Right cardiac atrium (tissue), 5 donors: Measurements from ENCODE around the gene AJM1. TPM values are rescaled to one million over a fixed set of nuclear protein-coding genes. Genes with fewer than 3 reads are reported as not detected.

Source experiments
- ATAC-seq, 2 donors: fragments of 200-7000 bp; cut with Tn5 transposase; one replicate each; pipeline versions ENCODE4 v1.8.0 to v1.9.1; 2020; ENCODE audit warnings: moderate library complexity in 2 of 2, mild to moderate bottlenecking in 1 of 2
- DNase-seq, 3 donors: peaks; one replicate each; pipeline ENCODE4 v3.0.0-alpha.2; 2020
- H3K27ac ChIP-seq: one replicate; pipeline ENCODE4 v1.5.1; 2013; ENCODE audit warnings: mild to moderate bottlenecking, low read length, control low read depth, moderate library complexity
- H3K27me3 ChIP-seq: one replicate; pipeline ENCODE4 v1.6.1; 2013; ENCODE audit not compliant: control insufficient read depth, insufficient read depth
- H3K4me1 ChIP-seq: one replicate; pipeline ENCODE4 v1.6.1; 2013; ENCODE audit warnings: low read length; ENCODE audit not compliant: control insufficient read depth, insufficient read depth
- H3K4me3 ChIP-seq: one replicate; pipeline ENCODE4 v1.5.1; 2013; ENCODE audit warnings: low read length, control low read depth
- H3K9me3 ChIP-seq: one replicate; pipeline ENCODE4 v1.6.1; 2013; ENCODE audit warnings: low read length; ENCODE audit not compliant: control insufficient read depth
- WGBS: extraction: QIAGEN DNeasy Blood & Tissue Kit; methylation state at CpG from one replicate; pipeline ENCODE4 v1.1.7; 2013; 5-methylcytosine and 5-hydroxymethylcytosine counted together
- intact Hi-C, 4 donors: fragments of 100-400 bp; cut with DNase I; formaldehyde crosslinking; loops; one replicate each; pipeline versions ENCODE4 v1.11.0 to v1.14.0; 2022 to 2023
- microRNA-seq, 2 donors: library from miRNA; unstranded; fragments of <30 nt; microRNA quantifications; one replicate each; pipeline ENCODE4 v1.2.0, GENCODE V29; 2020 to 2021
- polyA plus RNA-seq: library from polyadenylated mRNA; stranded (reverse); fragments of 200-250 nt; gene quantifications from one replicate; pipeline ENCODE4 v1.2.3, GENCODE V29; 2013
- total RNA-seq, 4 donors: library from RNA; stranded (reverse); fragmentation: NEBNext Ultra II Directional; extraction: Animal tissue kit (Norgen Biotek cat#: 25700); gene quantifications; one replicate each; pipeline ENCODE4 v1.2.1, GENCODE V29; 2021
- donor health status: healthy with polysubstance abuse.
- donor health status: DM: no; HTN: yes; CAD: no.
- donor health status: DM: no; HTN: no; CAD: no.
- donor health status: DM: no; HTN: yes; CAD: no; lungs with severe emphysema.
- donor health status: DM: yes; HTN: yes; CAD: no.

The AJM1 gene
- total and polyA plus RNA-seq, 5 donors: 4.3 to 11.5 (median 6.3) TPM

DNA sequence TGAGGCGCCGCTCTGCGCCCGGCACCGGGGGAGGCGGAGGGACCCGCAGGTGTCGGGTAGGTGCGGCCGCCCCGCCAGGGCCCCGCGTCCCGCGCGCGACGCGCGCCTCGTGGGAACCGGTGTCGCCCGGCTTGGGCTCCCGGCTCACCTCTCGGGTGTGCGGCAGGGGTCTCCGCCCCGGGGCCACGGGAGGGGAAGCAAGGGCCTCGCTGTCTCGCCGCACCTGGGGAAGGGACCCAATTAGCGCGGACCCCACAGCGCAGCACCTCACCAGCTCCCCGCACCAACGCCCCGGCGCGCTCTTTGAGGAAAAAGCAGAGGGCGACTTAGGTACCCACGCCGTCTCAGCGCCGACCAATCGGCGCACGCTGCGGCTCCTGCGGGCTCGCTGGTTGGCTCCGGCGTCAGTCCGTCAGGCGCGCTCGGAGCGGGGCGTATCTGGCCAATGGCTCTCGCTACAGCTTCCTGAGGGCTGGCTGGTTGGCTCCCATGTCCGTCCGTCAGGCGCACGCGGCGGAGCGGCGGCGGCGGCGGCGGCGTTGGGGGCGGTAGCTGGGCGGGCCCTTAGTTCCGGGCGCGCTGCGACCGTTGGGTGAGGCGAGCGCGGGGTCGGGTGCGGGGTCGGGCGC is 43.8 kb downstream of the AJM1 start, which contains the start of gene TRAF2:
TSS of gene TRAF2 (plus strand) at position 567 of the 629 bp plus-strand sequence. CDS start 12,225 bp downstream, outside the sequence.
- DNase-seq: peak; percentile 98 to 99 (median 99)
- Histone ChIP-seq H3K4me3 (peak within 1 kb of the TSS; percentile 91), H3K27me3 (no peaks in the 10 kb centered on the region), H3K9me3 (no peaks in the 10 kb centered on the region), H3K4me1 (no peaks in the 10 kb centered on the region), H3K27ac (peak within 1 kb of the TSS; percentile 68)
- ATAC-seq: peak; percentile 99
- intact Hi-C loops: no loop called here
- under 1% methylated on average over 88 of the region's 88 CpGs for WGBS

DNA sequence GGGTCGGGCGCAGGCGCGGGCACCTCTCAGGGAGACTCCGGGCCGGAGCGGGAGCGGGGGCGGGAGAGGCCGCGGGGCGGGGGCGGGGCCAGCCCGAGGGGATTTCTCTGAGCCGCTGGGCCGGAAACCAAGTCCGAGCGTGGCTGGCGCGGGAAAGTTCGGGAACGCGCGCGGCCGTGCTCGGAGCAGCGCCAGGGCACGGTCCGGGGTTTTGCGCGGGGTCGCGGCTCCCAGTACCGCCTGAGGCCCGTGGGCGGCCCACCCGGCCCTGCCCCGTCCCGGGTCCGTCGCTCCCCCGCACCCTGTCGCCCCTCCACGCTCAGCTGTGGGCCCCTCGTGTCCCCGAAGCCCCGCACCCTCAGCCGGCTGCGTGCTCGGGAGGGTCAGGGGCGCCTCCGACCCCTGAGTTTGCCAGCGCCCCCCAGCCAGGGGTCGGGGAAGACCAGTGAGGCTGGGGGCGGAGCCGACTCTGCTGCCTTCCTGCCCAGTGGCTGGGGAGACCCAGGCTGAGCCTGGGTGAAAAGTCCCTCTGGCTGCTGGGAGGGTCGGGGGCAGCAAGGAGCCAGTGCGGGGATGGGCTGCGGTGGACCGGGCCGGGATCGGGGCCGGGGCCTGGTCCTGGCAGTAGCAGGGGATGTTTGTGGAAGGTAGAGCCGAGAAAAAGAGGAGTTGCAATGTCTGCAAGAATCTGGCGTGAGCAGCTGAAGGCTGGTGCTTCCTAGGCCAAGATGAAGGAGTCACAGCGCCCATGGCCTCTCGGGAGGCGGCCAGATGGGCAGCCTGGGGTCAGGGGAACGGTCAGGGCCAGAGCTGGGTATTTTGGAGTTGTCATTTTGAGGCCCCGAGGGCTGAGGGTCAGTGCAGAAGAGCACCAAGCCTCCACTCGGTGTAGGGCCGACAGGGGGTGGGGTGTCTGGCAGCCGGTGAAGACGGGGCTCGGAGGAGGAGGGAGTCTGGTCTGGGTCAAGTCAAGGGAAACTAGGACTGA is 44.6 kb downstream of the AJM1 start:
- no peaks in the 10 kb centered on the region for H3K4me1 ChIP-seq
- DNase-seq: peak in 2 of 3 donors; percentile 69
- H3K27me3 ChIP-seq: no peaks in the 10 kb centered on the region
- H3K9me3 ChIP-seq: no peaks in the 10 kb centered on the region
- H3K4me3 ChIP-seq: peak overlapping the region; percentile 91
- intact Hi-C loops: no loop called here
- 1% methylated on average over 74 of the region's 76 CpGs for WGBS
- peak; percentile 15 to 29 for ATAC-seq
- H3K27ac ChIP-seq: peak overlapping the region; percentile 68

DNA sequence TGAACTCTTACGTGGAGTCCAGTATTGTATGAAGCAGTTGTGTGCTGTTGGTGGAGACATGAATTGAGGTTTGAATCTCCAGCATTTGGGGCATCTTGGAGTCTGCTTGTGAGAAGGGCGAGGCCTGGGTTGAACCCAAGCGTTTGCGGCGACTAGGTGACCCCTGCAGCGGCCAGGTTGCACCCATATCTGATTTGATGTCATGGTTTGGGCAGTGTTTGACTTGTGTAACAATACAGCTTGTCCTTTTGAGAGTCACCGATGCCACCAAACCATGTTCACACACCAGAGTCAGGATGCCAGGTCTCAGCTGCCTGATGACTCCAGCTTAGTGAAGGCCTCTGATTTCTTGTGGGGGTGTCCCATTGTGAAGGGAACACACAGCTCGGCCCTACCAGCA is 46.2 kb downstream of the AJM1 start:
- no peaks in the 10 kb centered on the region for H3K4me1 ChIP-seq
- no peaks in the 10 kb centered on the region for H3K27me3 ChIP-seq
- WGBS: 90% methylated on average over 8 of the region's 8 CpGs
- intact Hi-C loops: no loop called here
- H3K4me3 ChIP-seq: no peak overlapping the region
- no peak for ATAC-seq
- no peaks in the 10 kb centered on the region for H3K9me3 ChIP-seq
- peak in 1 of 3 donors; percentile 7 for DNase-seq
- H3K27ac ChIP-seq: no peak overlapping the region

DNA sequence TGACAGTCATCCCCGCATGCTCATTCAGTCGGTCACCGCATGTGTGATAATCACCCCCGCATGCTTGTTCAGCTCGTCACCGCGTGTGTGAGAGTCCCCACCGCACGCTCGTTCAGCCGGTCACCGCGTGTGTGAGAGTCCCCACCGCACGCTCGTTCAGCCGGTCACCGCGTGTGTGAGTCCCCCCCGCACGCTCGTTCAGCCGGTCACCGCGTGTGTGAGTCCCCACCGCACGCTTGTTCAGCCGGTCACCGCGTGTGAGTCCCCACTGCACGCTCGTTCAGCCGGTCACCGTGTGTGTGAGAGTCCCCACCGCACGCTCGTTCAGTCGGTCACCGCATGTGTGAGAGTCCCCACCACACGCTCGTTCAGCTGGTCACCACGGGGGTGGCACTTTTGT is 47.6 kb downstream of the AJM1 start:
- no peak for ATAC-seq
- intact Hi-C loops: no loop called here
- H3K4me3 ChIP-seq: no peak overlapping the region

DNA sequence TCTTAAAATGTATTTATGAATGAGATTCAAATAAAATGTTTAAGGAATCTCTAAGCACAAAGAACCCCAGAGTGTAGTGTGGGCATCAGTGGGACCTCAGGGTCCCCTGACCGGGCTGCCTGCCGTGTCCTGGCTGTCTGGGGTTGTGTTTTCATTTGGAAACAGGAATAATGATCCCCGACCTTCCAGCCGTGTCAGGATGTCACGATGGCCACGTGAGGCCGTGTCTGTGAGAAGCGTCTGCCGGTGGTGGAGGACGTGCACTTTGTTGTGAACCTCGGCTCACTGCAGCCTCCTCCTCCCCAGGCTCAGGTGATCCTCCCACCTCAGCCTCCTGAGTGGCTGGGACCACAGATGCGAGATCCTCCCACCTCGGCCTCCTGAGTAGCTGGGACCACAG is 48.4 kb downstream of the AJM1 start:
- DNase-seq (peak in 1 of 3 donors; percentile 32), ATAC-seq (no peak)
- 82% methylated on average over 13 of the region's 13 CpGs for WGBS
- Histone ChIP-seq H3K4me1 (no peaks in the 10 kb centered on the region), H3K27me3 (no peaks in the 10 kb centered on the region), H3K27ac (no peak overlapping the region), H3K9me3 (no peaks in the 10 kb centered on the region), H3K4me3 (no peak overlapping the region)
- intact Hi-C loops: no loop called here

More for the DNA sequence above, 47.6 kb downstream of the AJM1 start:
- 94% methylated on average over 42 of the region's 42 CpGs for WGBS
- Histone ChIP-seq H3K9me3 (no peaks in the 10 kb centered on the region), H3K27ac (no peak overlapping the region), H3K4me1 (no peaks in the 10 kb centered on the region), H3K27me3 (no peaks in the 10 kb centered on the region)
- DNase-seq: peak in 1 of 3 donors; percentile 35

Small RNA genes lying within 50 kb of the gene (microRNA-seq; reads per million reads assigned to microRNA genes)
- gene MIR4292 (0 reads per million in 2 donors), gene MIR4479 (0 to 0.42 reads per million in 2 donors)

Other genes starting within 250 kb of the AJM1 start
- 100 to 1,000 TPM in 1 of 4 donors, 10 to 100 TPM in 3; 73.3 to 148 (median 83.0) TPM for gene EGFL7, start 179.6 kb upstream of the AJM1 start, total RNA-seq
- gene EGFL7, start 179.6 kb upstream of the AJM1 start, polyA plus RNA-seq: 113 TPM
- gene AGPAT2, start 155.0 kb upstream of the AJM1 start, total RNA-seq: 10 to 100 TPM; 63.0 to 92.0 (median 70.2) TPM
- gene AGPAT2, start 155.0 kb upstream of the AJM1 start, polyA plus RNA-seq: 149 TPM
- 10 to 100 TPM; 34.2 to 40.8 (median 36.4) TPM for gene DIPK1B, start 129.9 kb upstream of the AJM1 start, total RNA-seq
- 42.7 TPM for gene DIPK1B, start 129.9 kb upstream of the AJM1 start, polyA plus RNA-seq
- 10 to 100 TPM in 1 of 4 donors, 1 to 10 TPM in 3; 4.5 to 14.1 (median 7.7) TPM for gene LCN10, start 99.5 kb upstream of the AJM1 start, total RNA-seq
- 14.7 TPM for gene LCN10, start 99.5 kb upstream of the AJM1 start, polyA plus RNA-seq
- 10 to 100 TPM in 3 of 4 donors, 1 to 10 TPM in 1; 8.3 to 22.8 (median 16.9) TPM for gene LCN6, start 94.0 kb upstream of the AJM1 start, total RNA-seq
- gene LCN6, start 94.0 kb upstream of the AJM1 start, polyA plus RNA-seq: 41.0 TPM
- not detected for gene LCN8, start 84.2 kb upstream of the AJM1 start, total RNA-seq
- not detected for gene LCN8, start 84.2 kb upstream of the AJM1 start, polyA plus RNA-seq
- gene LCN15, start 78.0 kb upstream of the AJM1 start, total RNA-seq: 1 to 10 TPM in 2 of 4 donors, under 1 TPM in 2; 0.32 to 1.3 (median 0.87) TPM
- gene LCN15, start 78.0 kb upstream of the AJM1 start, polyA plus RNA-seq: 2.1 TPM
- 100 to 1,000 TPM in 2 of 4 donors, 10 to 100 TPM in 2; 73.6 to 115 (median 100) TPM for gene TMEM141, start 51.1 kb upstream of the AJM1 start, total RNA-seq
- gene TMEM141, start 51.1 kb upstream of the AJM1 start, polyA plus RNA-seq: 158 TPM
- gene CCDC183, start 46.1 kb upstream of the AJM1 start, total RNA-seq: 1 to 10 TPM; 2.0 to 5.0 (median 2.6) TPM
- gene CCDC183, start 46.1 kb upstream of the AJM1 start, polyA plus RNA-seq: 3.8 TPM
- gene RABL6, start 34.5 kb upstream of the AJM1 start, total RNA-seq: 10 to 100 TPM; 67.3 to 73.6 (median 71.6) TPM
- gene RABL6, start 34.5 kb upstream of the AJM1 start, polyA plus RNA-seq: 87.2 TPM
- gene PHPT1, start 6.9 kb downstream of the AJM1 start, total RNA-seq: 100 to 1,000 TPM; 176 to 227 (median 203) TPM
- gene PHPT1, start 6.9 kb downstream of the AJM1 start, polyA plus RNA-seq: 329 TPM
- gene MAMDC4, start 9.9 kb downstream of the AJM1 start, total RNA-seq: 10 to 100 TPM in 1 of 4 donors, 1 to 10 TPM in 3; 3.0 to 10.8 (median 5.8) TPM
- 5.2 TPM for gene MAMDC4, start 9.9 kb downstream of the AJM1 start, polyA plus RNA-seq
- 100 to 1,000 TPM; 279 to 331 (median 301) TPM for gene EDF1, start 23.8 kb downstream of the AJM1 start, total RNA-seq
- gene EDF1, start 23.8 kb downstream of the AJM1 start, polyA plus RNA-seq: 417 TPM
- gene TRAF2, start 44.0 kb downstream of the AJM1 start, total RNA-seq: 10 to 100 TPM in 1 of 4 donors, 1 to 10 TPM in 3; 6.1 to 10.2 (median 8.6) TPM
- 6.7 TPM for gene TRAF2, start 44.0 kb downstream of the AJM1 start, polyA plus RNA-seq
- gene FBXW5, start 102.3 kb downstream of the AJM1 start, total RNA-seq: 100 to 1,000 TPM; 108 to 139 (median 120) TPM
- 150 TPM for gene FBXW5, start 102.3 kb downstream of the AJM1 start, polyA plus RNA-seq
- gene C8G, start 102.8 kb downstream of the AJM1 start, total RNA-seq: 1 to 10 TPM; 1.0 to 1.8 (median 1.4) TPM
- 1.4 TPM for gene C8G, start 102.8 kb downstream of the AJM1 start, polyA plus RNA-seq
- gene LCN12, start 109.8 kb downstream of the AJM1 start, total RNA-seq: 10 to 100 TPM in 3 of 4 donors, 1 to 10 TPM in 1; 9.8 to 21.2 (median 13.1) TPM
- gene LCN12, start 109.8 kb downstream of the AJM1 start, polyA plus RNA-seq: 7.0 TPM
- gene PTGDS, start 135.0 kb downstream of the AJM1 start, total RNA-seq: 1,000 to 10,000 TPM; 3,127 to 5,556 (median 4,402) TPM
- 6,981 TPM for gene PTGDS, start 135.0 kb downstream of the AJM1 start, polyA plus RNA-seq
- 10 to 100 TPM in 2 of 4 donors, 1 to 10 TPM in 2; 4.3 to 16.7 (median 9.7) TPM for gene LCNL1, start 140.5 kb downstream of the AJM1 start, total RNA-seq
- gene LCNL1, start 140.5 kb downstream of the AJM1 start, polyA plus RNA-seq: 2.4 TPM
- gene PAXX, start 149.9 kb downstream of the AJM1 start, total RNA-seq: 10 to 100 TPM; 24.8 to 30.4 (median 27.6) TPM
- 44.5 TPM for gene PAXX, start 149.9 kb downstream of the AJM1 start, polyA plus RNA-seq
- gene CLIC3, start 154.1 kb downstream of the AJM1 start, total RNA-seq: 1 to 10 TPM; 2.8 to 6.2 (median 4.8) TPM
- gene CLIC3, start 154.1 kb downstream of the AJM1 start, polyA plus RNA-seq: 6.2 TPM
- gene ABCA2, start 185.8 kb downstream of the AJM1 start, total RNA-seq: 10 to 100 TPM; 32.2 to 42.4 (median 39.3) TPM
- 40.4 TPM for gene ABCA2, start 185.8 kb downstream of the AJM1 start, polyA plus RNA-seq
- gene FUT7, start 189.6 kb downstream of the AJM1 start, total RNA-seq: under 1 TPM in 3 of 4 donors, not detected in 1; 0.09 to 0.24 (median 0.20) TPM
- 0.07 TPM for gene FUT7, start 189.6 kb downstream of the AJM1 start, polyA plus RNA-seq
- gene NPDC1, start 203.7 kb downstream of the AJM1 start, total RNA-seq: 10 to 100 TPM; 68.3 to 81.0 (median 71.4) TPM
- 69.7 TPM for gene NPDC1, start 203.7 kb downstream of the AJM1 start, polyA plus RNA-seq
- gene ENTPD2, start 211.6 kb downstream of the AJM1 start, total RNA-seq: 1 to 10 TPM in 3 of 4 donors, under 1 TPM in 1; 0.92 to 2.9 (median 1.4) TPM
- gene ENTPD2, start 211.6 kb downstream of the AJM1 start, polyA plus RNA-seq: 2.1 TPM
- under 1 TPM; 0.08 to 0.63 (median 0.28) TPM for gene SAPCD2, start 228.1 kb downstream of the AJM1 start, total RNA-seq
- 0.18 TPM for gene SAPCD2, start 228.1 kb downstream of the AJM1 start, polyA plus RNA-seq
- gene UAP1L1, start 235.0 kb downstream of the AJM1 start, total RNA-seq: 10 to 100 TPM in 3 of 4 donors, 1 to 10 TPM in 1; 9.8 to 14.0 (median 12.4) TPM
- 10.1 TPM for gene UAP1L1, start 235.0 kb downstream of the AJM1 start, polyA plus RNA-seq
- 10 to 100 TPM; 23.9 to 31.3 (median 28.1) TPM for gene MAN1B1, start 244.5 kb downstream of the AJM1 start, total RNA-seq
- gene MAN1B1, start 244.5 kb downstream of the AJM1 start, polyA plus RNA-seq: 24.8 TPM